ENCODE results near the gene EPS8L3. TPM values are rescaled to one million over a fixed set of nuclear protein-coding genes. Genes with fewer than 3 reads are reported as not detected.
A peak's percentile ranks its signal among the peaks of the same experiment; 100 is the strongest.
"Not testable (repeated sequence)": the region's sequence is repeated elsewhere in the genome, so short reads cannot be mapped to it uniquely, and the experiment has no call there.

EPS8L3 gene
- total RNA-seq, 2 donors from 2014 or later = not detected

- no peak overlapping the region for H3K27ac Mint-ChIP-seq
- H3K4me3 Mint-ChIP-seq = no peak overlapping the region
- H3K4me1 Mint-ChIP-seq = no peaks in the 10 kb centered on the region
- no peak for DNase-seq
- no peaks in the 10 kb centered on the region for H3K36me3 Mint-ChIP-seq (ENCODE audit: low read depth)
- no peak for ATAC-seq
- H3K27me3 Mint-ChIP-seq = peaks cover 17% of the 10 kb centered on the region
- no peaks in the 10 kb centered on the region for H3K9me3 ChIP-seq (ENCODE audit: control insufficient read depth, low read length, poor library complexity, severe bottlenecking)
Measured at GRCh38 chr1:109724933-109725332, 38.8 kb downstream of the EPS8L3 start.

- ATAC-seq = no peak
- no peak for DNase-seq
- Mint-ChIP-seq H3K27ac (peak overlapping the region; percentile 34), H3K36me3 (ENCODE audit: low read depth) (no peaks in the 10 kb centered on the region), H3K27me3 (peaks cover 17% of the 10 kb centered on the region), H3K4me1 (no peaks in the 10 kb centered on the region), H3K4me3 (no peak overlapping the region)
- H3K9me3 ChIP-seq (ENCODE audit: control insufficient read depth, low read length, poor library complexity, severe bottlenecking) = no peaks in the 10 kb centered on the region
Measured at GRCh38 chr1:109722908-109723691, 40.6 kb downstream of the EPS8L3 start.

- no peak overlapping the region for H3K4me3 Mint-ChIP-seq
- no peaks in the 10 kb centered on the region for H3K4me1 Mint-ChIP-seq
- DNase-seq (no peak), ATAC-seq (no peak)
- H3K36me3 Mint-ChIP-seq (ENCODE audit: low read depth) = peaks cover 2% of the 10 kb centered on the region
- peaks cover 26% of the 10 kb centered on the region for H3K27me3 Mint-ChIP-seq
- no peaks in the 10 kb centered on the region for H3K9me3 ChIP-seq (ENCODE audit: control insufficient read depth, low read length, poor library complexity, severe bottlenecking)
- H3K27ac Mint-ChIP-seq = no peak overlapping the region
Measured at GRCh38 chr1:109721971-109722370, 41.8 kb downstream of the EPS8L3 start.

GRCh38 chr1:109721042-109721441 lies 42.7 kb downstream of the EPS8L3 start:
- Mint-ChIP-seq H3K27me3 (peaks cover 31% of the 10 kb centered on the region), H3K4me1 (no peaks in the 10 kb centered on the region), H3K4me3 (no peak overlapping the region), H3K27ac (no peak overlapping the region), H3K36me3 (ENCODE audit: low read depth) (peaks cover 2% of the 10 kb centered on the region)
- ATAC-seq = no peak
- H3K9me3 ChIP-seq (ENCODE audit: control insufficient read depth, low read length, poor library complexity, severe bottlenecking) = no peaks in the 10 kb centered on the region
- no peak for DNase-seq

GRCh38 chr1:109719337-109719837 lies 44.3 kb downstream of the EPS8L3 start:
- Mint-ChIP-seq H3K27ac (no peak overlapping the region), H3K4me3 (no peak overlapping the region), H3K4me1 (no peaks in the 10 kb centered on the region), H3K36me3 (ENCODE audit: low read depth) (peaks cover 2% of the 10 kb centered on the region), H3K27me3 (peaks cover 41% of the 10 kb centered on the region)
- H3K9me3 ChIP-seq (ENCODE audit: control insufficient read depth, low read length, poor library complexity, severe bottlenecking) = no peaks in the 10 kb centered on the region
- ATAC-seq (no peak), DNase-seq (no peak)

GRCh38 chr1:109718495-109718894 lies 45.2 kb downstream of the EPS8L3 start:
- Mint-ChIP-seq H3K27ac (no peak overlapping the region), H3K27me3 (peaks cover 49% of the 10 kb centered on the region), H3K4me1 (no peaks in the 10 kb centered on the region), H3K4me3 (no peak overlapping the region), H3K36me3 (ENCODE audit: low read depth) (peaks cover 2% of the 10 kb centered on the region)
- ATAC-seq (no peak), DNase-seq (no peak)
- H3K9me3 ChIP-seq (ENCODE audit: control insufficient read depth, low read length, poor library complexity, severe bottlenecking) = no peaks in the 10 kb centered on the region

GRCh38 chr1:109717729-109718128 lies 46.0 kb downstream of the EPS8L3 start:
- Mint-ChIP-seq H3K27me3 (peaks cover 52% of the 10 kb centered on the region), H3K36me3 (ENCODE audit: low read depth) (peaks cover 2% of the 10 kb centered on the region), H3K4me1 (no peaks in the 10 kb centered on the region), H3K27ac (no peak overlapping the region), H3K4me3 (no peak overlapping the region)
- H3K9me3 ChIP-seq (ENCODE audit: control insufficient read depth, low read length, poor library complexity, severe bottlenecking) = no peaks in the 10 kb centered on the region
- ATAC-seq (no peak), DNase-seq (no peak)

GRCh38 chr1:109716570-109717090 lies 47.1 kb downstream of the EPS8L3 start:
- Mint-ChIP-seq H3K27me3 (peaks cover 52% of the 10 kb centered on the region), H3K4me3 (no peak overlapping the region), H3K36me3 (ENCODE audit: low read depth) (peaks cover 2% of the 10 kb centered on the region), H3K4me1 (no peaks in the 10 kb centered on the region), H3K27ac (no peak overlapping the region)
- no peaks in the 10 kb centered on the region for H3K9me3 ChIP-seq (ENCODE audit: control insufficient read depth, low read length, poor library complexity, severe bottlenecking)
- DNase-seq (no peak), ATAC-seq (no peak)

- no peaks in the 10 kb centered on the region for H3K9me3 ChIP-seq (ENCODE audit: control insufficient read depth, low read length, poor library complexity, severe bottlenecking)
- Mint-ChIP-seq H3K27me3 (peaks cover 52% of the 10 kb centered on the region), H3K4me3 (no peak overlapping the region), H3K36me3 (ENCODE audit: low read depth) (peaks cover 2% of the 10 kb centered on the region), H3K27ac (no peak overlapping the region), H3K4me1 (no peaks in the 10 kb centered on the region)
- no peak for ATAC-seq
- no peak for DNase-seq
Measured at GRCh38 chr1:109716121-109716520, 47.6 kb downstream of the EPS8L3 start.

GRCh38 chr1:109714661-109715372 lies 48.9 kb downstream of the EPS8L3 start:
- H3K9me3 ChIP-seq (ENCODE audit: control insufficient read depth, low read length, poor library complexity, severe bottlenecking) = no peaks in the 10 kb centered on the region
- ATAC-seq (no peak), DNase-seq (no peak)
- Mint-ChIP-seq H3K4me3 (no peak overlapping the region), H3K36me3 (ENCODE audit: low read depth) (peaks cover 2% of the 10 kb centered on the region), H3K27me3 (peaks cover 52% of the 10 kb centered on the region), H3K4me1 (no peaks in the 10 kb centered on the region), H3K27ac (no peak overlapping the region)

GRCh38 chr1:109713636-109714035 lies 50.1 kb downstream of the EPS8L3 start:
- DNase-seq (no peak), ATAC-seq (no peak)
- H3K9me3 ChIP-seq (ENCODE audit: control insufficient read depth, low read length, poor library complexity, severe bottlenecking) = no peaks in the 10 kb centered on the region
- Mint-ChIP-seq H3K27ac (no peak overlapping the region), H3K4me3 (no peak overlapping the region), H3K27me3 (peaks cover 52% of the 10 kb centered on the region), H3K36me3 (ENCODE audit: low read depth) (peaks cover 2% of the 10 kb centered on the region), H3K4me1 (no peaks in the 10 kb centered on the region)

- Mint-ChIP-seq H3K36me3 (ENCODE audit: low read depth) (no peaks in the 10 kb centered on the region), H3K27ac (no peak overlapping the region), H3K4me1 (no peaks in the 10 kb centered on the region), H3K4me3 (peak overlapping the region; percentile 28), H3K27me3 (peaks cover 42% of the 10 kb centered on the region)
- no peaks in the 10 kb centered on the region for H3K9me3 ChIP-seq (ENCODE audit: control insufficient read depth, low read length, poor library complexity, severe bottlenecking)
- ATAC-seq = no peak
- no peak for DNase-seq
Measured at GRCh38 chr1:109712321-109712864, 51.3 kb downstream of the EPS8L3 start.

GRCh38 chr1:109711593-109712320 lies 52.0 kb downstream of the EPS8L3 start, which contains the start of gene GSTM5:
TSS of gene GSTM5 (plus strand) at chr1:109712251. CDS start at chr1:109712313, 62 bp downstream.
- not testable (repeated sequence) for H3K4me1 Mint-ChIP-seq; ATAC-seq; H3K9me3 ChIP-seq (ENCODE audit: control insufficient read depth, low read length, poor library complexity, severe bottlenecking); DNase-seq; H3K27ac Mint-ChIP-seq; H3K36me3 Mint-ChIP-seq (ENCODE audit: low read depth)
- peaks cover 41% of the 10 kb centered on the region for H3K27me3 Mint-ChIP-seq
- H3K4me3 Mint-ChIP-seq = peak within 1 kb of the TSS; percentile 28

All from T-helper 17 cell (primary cell).